H1 (cell line): ENCODE measurements around the gene SETD9. TPM values are rescaled to one million over a fixed set of nuclear protein-coding genes. Genes with fewer than 3 reads are reported as not detected.

Experiments used
- CEBPB ChIP-seq: IDR thresholded peaks from 2 replicates; pipeline ENCODE4 v1.6.1; 2012; ENCODE audit warnings: low read depth, low read length
- CHD1 ChIP-seq: IDR thresholded peaks from 2 replicates; pipeline ENCODE4 v1.6.1; 2012; ENCODE audit warnings: low read depth, low read length, improper control_type of control experiment
- CHD2 ChIP-seq: IDR thresholded peaks from 2 replicates; pipeline ENCODE4 v1.6.1; 2012; ENCODE audit warnings: low read length, improper control_type of control experiment
- CHD7 ChIP-seq: fragments of 300-600 bp; sonication (generic); IDR thresholded peaks from 2 replicates; pipeline ENCODE4 v1.7.1; 2012; ENCODE audit warnings: low read length, moderate library complexity, mild to moderate bottlenecking, inconsistent platforms; ENCODE audit not compliant: insufficient replicate concordance
- EZH2 ChIP-seq: fragments of 200-600 bp; sonication (generic); IDR thresholded peaks from 2 replicates; pipeline ENCODE4 v1.7.1; 2012; ENCODE audit warnings: low read depth, mild to moderate bottlenecking, moderate library complexity, low read length, inconsistent platforms; ENCODE audit not compliant: severe bottlenecking
- RAD21 ChIP-seq, 2 experiments: IDR thresholded peaks in 1 of 2; conservative IDR thresholded peaks in 1 of 2; 2 replicates each; pipeline ENCODE4 v1.6.1; 2011; ENCODE audit warnings: low read depth in 2 of 2, low read length in 2 of 2, improper control_type of control experiment in 1 of 2, inconsistent platforms in 1 of 2, mild to moderate bottlenecking in 1 of 2, moderate library complexity in 1 of 2
- SP2 ChIP-seq: IDR thresholded peaks from 2 replicates; pipeline ENCODE4 v1.6.1; 2012; ENCODE audit warnings: mild to moderate bottlenecking, low read length, inconsistent platforms
- SP4 ChIP-seq: IDR thresholded peaks from 2 replicates; pipeline ENCODE4 v1.6.1; 2012; ENCODE audit warnings: low read length, inconsistent platforms
- TEAD4 ChIP-seq: IDR thresholded peaks from 2 replicates; pipeline ENCODE4 v1.6.1; 2012; ENCODE audit warnings: low read depth, low read length, inconsistent platforms, mixed read lengths
- polyA plus RNA-seq, 7 experiments: library from polyadenylated mRNA; depleted of rRNA in 3 of 7; stranded (reverse) in 5 of 7; unstranded in 2 of 7; fragments of >200 nt in 5 of 7; fragments of 200-250 nt in 2 of 7; gene quantifications; 1 replicate in 5 of 7; 2 replicates in 1 of 7; 4 replicates in 1 of 7; pipeline versions ENCODE4 v1.2.1 to v1.2.3, GENCODE V29; 2011 to 2013; ENCODE audit warnings: missing spikeins in 2 of 7, mixed read lengths in 2 of 7
- total RNA-seq: library from RNA; stranded (reverse); fragmentation: NEBNext Ultra II Directional; extraction: Animal tissue kit (Norgen Biotek cat#: 25700); gene quantifications from 2 replicates; pipeline ENCODE4 v1.2.1, GENCODE V29; 2021

SETD9 gene
- total and polyA plus RNA-seq, 2 of the 8 experiments (the other 6 are each of a cell fraction or from before 2014, with no cell fraction given), result 4.5 to 11.9 TPM

GRCh38 chr5:56934325-56934724 is 24.9 kb downstream of the SETD9 start (continued):
- TF ChIP-seq CHD7 (no peak), RAD21 (IDR thresholded peaks at IDR 0.05 in 1 of 2, conservative IDR thresholded peaks at IDR 0.05 in 1 of 2; ENCODE audit: low read depth in 2 of 2, low read length in 2 of 2) (no peak), TEAD4 (no peak), SP2 (no peak), SP4 (no peak), CEBPB (no peak), CHD1 (no peak), CHD2 (no peak), EZH2 (no peak)
